Activated T-helper 1 cell treated with anti-CD3 and anti-CD28 coated beads, Interleukin-2, amount 50 U/mL, for 16 hours (primary cell): ENCODE measurements around the gene AGAP1.

ENCODE experiments used
- DNase-seq, 2 donors: peaks; one replicate each; pipeline ENCODE4 v3.0.0-alpha.2; 2020; ENCODE audit warnings: low read depth in 1 of 2, low spot score in 1 of 2

AGAP1 gene

GRCh38 chr2:235900631-235901030 lies 406.8 kb downstream of the AGAP1 start:
- DNase-seq = no peak

GRCh38 chr2:235901243-235901642 lies 407.4 kb downstream of the AGAP1 start:
- no peak for DNase-seq

GRCh38 chr2:235903782-235904584 lies 410.1 kb downstream of the AGAP1 start:
- no peak for DNase-seq

- DNase-seq = no peak
Observed at GRCh38 chr2:235904585-235904931, 410.7 kb downstream of the AGAP1 start.

- no peak for DNase-seq
Observed at GRCh38 chr2:235908826-235909225, 415.0 kb downstream of the AGAP1 start.

- DNase-seq = no peak
Observed at GRCh38 chr2:235909358-235909757, 415.5 kb downstream of the AGAP1 start.

- no peak for DNase-seq
Observed at GRCh38 chr2:235910067-235910466, 416.2 kb downstream of the AGAP1 start.

GRCh38 chr2:235911125-235911524 lies 417.3 kb downstream of the AGAP1 start:
- no peak for DNase-seq

GRCh38 chr2:235911633-235912233 lies 417.9 kb downstream of the AGAP1 start:
- no peak for DNase-seq

- no peak for DNase-seq
Observed at GRCh38 chr2:235914756-235915155, 420.9 kb downstream of the AGAP1 start.

GRCh38 chr2:235917506-235917905 lies 423.7 kb downstream of the AGAP1 start:
- no peak for DNase-seq

- DNase-seq = no peak
Observed at GRCh38 chr2:235918876-235919275, 425.0 kb downstream of the AGAP1 start.

GRCh38 chr2:235920216-235920865 lies 426.5 kb downstream of the AGAP1 start:
- DNase-seq = no peak

- no peak for DNase-seq
Observed at GRCh38 chr2:235921508-235922191, 427.8 kb downstream of the AGAP1 start.

- DNase-seq = no peak
Observed at GRCh38 chr2:235922839-235923238, 429.0 kb downstream of the AGAP1 start.

GRCh38 chr2:235923859-235924674 lies 430.2 kb downstream of the AGAP1 start:
- no peak for DNase-seq

GRCh38 chr2:235924675-235925063 lies 430.8 kb downstream of the AGAP1 start:
- no peak for DNase-seq

GRCh38 chr2:235925250-235925919 lies 431.5 kb downstream of the AGAP1 start:
- DNase-seq = no peak

GRCh38 chr2:235926229-235926628 lies 432.4 kb downstream of the AGAP1 start:
- DNase-seq = no peak

- no peak for DNase-seq
Observed at GRCh38 chr2:235928751-235929370, 435.0 kb downstream of the AGAP1 start.
